ENCODE results near the gene APC2.
"Not testable (repeated sequence)": the region's sequence is repeated elsewhere in the genome, so short reads cannot be mapped to it uniquely, and the experiment has no call there.

APC2 gene

DNA sequence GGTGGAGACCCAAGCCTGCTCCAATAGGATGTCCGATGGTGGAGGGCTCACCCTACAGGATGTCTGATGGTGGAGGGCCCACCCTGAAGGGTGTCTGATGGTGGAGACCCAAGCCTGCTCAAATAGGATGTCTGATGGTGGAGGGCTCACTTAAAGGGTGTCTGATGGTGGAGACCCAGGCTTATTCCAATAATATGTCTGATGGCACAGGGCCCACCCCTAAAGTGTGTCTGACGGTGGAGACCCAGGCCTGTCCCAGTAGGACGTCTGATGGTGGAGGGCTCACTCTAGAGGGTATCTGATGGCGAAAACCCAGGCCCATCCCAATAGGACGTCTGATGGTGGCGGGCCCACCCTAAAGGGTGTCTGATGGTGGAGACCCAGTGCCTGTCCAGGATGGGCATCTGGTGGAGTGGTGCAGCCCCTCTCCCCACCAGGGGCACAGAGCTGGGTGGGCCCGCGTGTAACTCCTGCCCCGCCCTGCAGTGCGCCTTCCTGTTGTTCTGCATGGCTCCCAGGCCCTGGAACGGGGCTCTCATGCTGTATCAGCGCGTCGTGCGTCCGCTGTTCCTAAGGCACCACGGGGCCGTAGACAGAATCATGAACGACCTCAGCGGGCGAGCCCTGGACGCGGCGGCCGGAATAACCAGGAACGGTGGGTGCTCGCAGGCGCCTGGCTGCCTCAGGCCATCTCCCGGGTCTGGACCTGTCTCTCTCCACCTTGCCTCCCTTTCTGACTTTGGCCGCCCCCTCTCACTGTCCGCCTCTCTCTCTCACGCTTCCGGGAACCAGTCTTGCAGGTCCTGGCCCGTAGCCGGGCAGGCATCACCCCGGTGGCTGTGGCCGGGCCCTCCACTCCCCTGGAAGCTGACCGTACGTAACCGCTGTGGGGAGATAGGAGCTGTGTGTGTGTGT lies 46.1 kb downstream of the APC2 start:
- DNase-seq (ENCODE audit: low read depth) = no peak

DNA sequence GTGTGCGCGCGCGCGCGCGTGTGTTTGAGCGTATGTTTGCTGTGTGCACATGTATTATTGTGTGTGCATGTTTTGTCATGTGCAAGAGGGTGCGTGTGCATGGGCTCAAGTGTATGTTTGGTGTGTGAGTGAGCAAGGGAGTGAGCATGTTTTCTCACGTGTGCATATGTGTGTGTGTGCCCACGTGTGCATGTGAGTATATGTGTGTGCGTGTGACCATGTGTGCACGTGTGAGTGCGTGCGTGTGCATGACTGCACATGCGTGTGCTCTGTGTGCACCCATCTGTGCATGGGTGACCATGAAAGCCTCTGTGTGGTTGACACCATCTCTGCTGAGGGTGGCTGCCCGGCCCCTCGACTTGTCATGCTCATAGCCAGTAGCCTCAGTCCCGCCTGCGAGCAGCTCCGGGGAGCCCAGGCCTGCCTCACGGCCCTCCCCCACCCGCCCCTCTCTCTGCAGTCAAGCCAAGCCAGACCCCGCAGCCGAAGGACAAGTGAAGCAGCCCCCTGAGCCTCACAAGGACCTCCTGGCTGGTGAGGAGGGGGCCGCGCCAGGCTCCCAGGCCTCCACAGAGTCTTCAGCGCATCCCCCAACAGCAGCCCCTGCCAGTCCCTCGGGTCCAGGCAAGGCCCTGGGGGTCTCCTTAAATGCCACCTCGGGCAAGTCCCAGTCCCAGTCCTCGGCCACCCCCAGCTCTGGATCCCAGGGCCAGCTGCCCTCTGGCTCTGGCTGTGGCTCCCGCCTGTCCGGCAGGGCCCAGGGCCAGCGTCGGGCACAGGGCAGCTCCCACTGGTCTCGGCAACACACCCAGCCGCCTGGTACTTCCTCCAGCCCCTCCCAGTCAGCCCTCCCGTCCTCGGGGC lies 47.0 kb downstream of the APC2 start:
- DNase-seq (ENCODE audit: low read depth) = no peak

GRCh38 chr19:1497578-1498235 lies 47.8 kb downstream of the APC2 start:
- DNase-seq (ENCODE audit: low read depth) = no peak

DNA sequence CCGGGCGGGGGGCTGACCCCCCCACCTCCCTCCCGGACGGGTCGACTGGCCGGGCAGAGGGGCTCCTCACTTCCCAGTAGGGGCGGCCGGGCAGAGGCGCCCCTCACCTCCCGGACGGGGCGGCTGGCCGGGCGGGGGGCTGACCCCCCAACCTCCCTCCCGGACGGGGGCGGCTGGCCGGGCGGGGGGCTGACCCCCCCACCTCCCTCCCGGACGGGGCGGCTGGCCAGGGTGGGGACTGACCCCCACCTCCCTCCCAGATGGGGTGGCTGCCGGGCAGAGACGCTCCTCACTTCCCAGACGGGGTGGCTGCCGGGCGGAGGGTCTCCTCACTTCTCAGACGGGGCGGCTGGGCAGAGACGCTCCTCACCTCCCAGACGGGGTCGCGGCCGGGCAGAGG lies 49.3 kb downstream of the APC2 start:
- DNase-seq (ENCODE audit: low read depth) = not testable (repeated sequence)

GRCh38 chr19:1501200-1501595 lies 51.3 kb downstream of the APC2 start:
- no peak for DNase-seq (ENCODE audit: low read depth)

DNA sequence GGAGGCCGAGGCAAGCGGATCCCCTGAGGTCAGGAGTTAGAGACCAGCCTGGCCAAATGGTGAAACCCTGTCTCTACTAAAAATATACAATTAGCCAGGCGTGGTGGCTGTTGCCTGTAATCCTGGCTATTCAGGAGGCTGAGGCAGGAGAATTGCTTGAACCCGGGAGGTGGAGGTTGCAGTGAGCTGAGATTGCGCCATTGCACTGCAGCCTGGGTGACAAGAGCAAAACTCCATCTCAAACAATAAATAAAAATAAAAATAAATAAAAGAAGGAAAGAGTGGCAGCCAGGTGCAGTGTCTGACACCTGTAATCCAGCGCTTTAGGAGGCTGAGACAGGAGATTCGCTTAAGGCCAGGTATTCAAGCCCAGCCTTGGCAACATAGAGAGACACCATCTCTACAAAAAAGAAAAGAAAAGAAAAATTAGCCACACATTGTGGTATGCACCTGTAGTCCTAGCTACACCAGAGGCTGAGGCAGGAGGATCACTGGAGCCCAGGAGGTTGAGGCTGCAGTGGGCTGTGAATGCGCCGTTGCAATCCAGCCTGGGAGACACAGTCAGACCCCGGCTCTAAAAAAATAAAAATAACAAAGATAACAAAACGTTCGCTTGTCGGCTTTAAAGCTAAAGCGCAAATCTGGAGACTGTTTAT lies 52.6 kb downstream of the APC2 start:
- no peak for DNase-seq (ENCODE audit: low read depth)

GRCh38 chr19:1503089-1503924 lies 53.4 kb downstream of the APC2 start:
- DNase-seq (ENCODE audit: low read depth) = no peak

DNA sequence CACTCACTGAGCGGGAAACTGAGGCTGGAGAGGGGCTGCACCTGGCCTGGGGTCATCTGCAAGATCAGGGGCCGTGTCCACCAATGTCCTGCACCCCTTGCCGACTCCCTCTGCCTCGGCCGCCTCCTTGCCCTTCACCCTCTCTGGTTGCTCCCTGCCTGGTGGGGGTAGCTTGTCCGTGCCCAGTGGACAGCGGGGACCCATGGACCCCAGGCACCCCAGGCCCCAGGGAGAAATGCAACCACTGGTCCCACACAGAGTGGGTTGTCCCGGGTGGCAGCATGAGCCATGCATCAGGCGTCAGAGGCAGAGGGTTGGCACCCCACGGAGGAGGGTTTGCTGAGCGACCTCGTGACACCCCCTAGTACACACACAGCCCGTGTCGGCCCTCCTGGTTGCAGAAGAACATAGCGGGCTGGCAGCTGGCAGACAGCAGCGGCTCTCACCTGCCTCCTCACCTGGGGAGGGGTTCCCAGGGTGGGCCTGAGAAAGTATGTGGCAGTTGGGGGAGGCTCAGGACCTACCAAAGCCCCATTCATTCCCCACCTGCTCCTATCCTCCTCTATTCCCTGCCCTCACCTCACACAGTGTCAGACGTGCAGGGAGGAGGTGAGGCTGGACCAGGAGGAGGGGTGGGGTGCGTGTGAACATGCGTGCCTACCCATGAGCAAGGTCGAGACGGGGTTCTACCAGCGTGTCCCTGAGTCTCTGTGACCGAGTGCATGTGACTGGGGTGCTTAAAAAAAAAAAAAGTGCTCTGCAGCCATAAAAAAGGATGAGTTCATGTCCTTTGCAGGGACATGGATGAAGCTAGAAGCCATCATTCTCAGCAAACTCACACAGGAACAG lies 54.2 kb downstream of the APC2 start:
- no peak for DNase-seq (ENCODE audit: low read depth)

DNA sequence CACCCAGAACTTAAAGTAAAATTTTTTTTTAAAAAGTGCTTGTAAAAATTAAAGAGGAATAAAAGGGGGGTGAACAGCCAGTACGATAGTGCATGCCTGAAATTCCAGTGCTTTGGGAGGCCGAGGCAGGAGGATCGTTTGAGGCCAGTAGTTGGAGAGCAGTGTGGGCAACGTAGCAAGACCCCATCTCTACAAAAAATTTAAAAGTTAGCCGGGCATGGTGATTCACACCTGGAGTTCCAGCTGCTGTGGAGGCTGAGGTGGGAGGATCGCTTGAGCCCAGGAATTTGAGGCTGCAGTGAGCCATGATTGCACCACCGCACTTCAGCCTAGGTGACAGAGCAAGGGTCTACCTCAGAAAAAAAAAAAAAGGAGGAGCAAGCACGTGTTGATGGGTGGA lies 55.1 kb downstream of the APC2 start:
- no peak for DNase-seq (ENCODE audit: low read depth)

- no peak for DNase-seq (ENCODE audit: low read depth)
These were observed 56.3 kb downstream of the APC2 start for GRCh38 chr19:1505991-1506881.

DNA sequence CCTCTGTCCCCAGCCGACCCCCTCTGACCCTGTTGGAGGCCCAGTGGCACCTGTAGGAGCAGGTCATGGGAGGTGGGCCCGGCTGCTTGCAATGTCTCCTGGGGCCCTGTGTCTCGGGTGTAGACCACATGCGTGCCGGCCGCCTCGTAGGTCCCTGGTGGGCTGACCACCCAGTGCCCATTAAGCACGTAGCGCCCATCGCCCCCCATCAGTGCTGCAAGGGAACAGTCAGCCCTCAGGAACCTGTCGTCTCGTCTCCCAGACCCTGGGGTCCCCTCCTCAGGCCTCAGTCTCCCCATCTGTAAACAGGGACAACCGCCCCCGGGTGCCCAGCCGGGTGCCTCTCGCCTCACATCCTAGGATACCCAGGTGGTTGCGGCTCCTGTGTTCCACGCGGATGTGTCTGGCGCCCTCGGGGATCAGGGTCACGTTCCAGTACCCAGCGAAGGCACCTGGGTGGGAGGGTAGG lies 57.3 kb downstream of the APC2 start:
- DNase-seq (ENCODE audit: low read depth) = no peak

GRCh38 chr19:1507763-1508506 lies 58.0 kb downstream of the APC2 start:
- DNase-seq (ENCODE audit: low read depth) = peak; percentile 91

GRCh38 chr19:1508507-1508856 lies 58.6 kb downstream of the APC2 start:
- no peak for DNase-seq (ENCODE audit: low read depth)

GRCh38 chr19:1509602-1510441 lies 59.9 kb downstream of the APC2 start:
- DNase-seq (ENCODE audit: low read depth) = no peak

DNA sequence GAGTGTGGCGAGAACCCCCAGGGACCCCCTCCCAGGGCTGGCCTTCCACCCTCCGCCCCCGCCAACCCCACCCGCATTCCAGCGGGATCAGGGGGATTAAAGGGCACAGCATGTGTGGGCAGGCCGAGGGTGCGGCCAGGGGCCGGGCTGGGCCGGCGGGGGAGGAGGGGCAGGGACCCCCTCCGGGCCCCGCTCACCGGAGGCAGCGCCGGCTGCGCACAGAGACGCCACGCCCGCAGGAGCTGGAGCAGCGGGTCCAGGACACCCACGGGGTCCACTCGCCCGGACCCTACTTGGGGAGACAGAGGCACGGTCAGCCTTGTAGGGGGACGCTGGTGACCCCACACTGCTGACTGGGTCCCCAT lies 60.5 kb downstream of the APC2 start:
- DNase-seq (ENCODE audit: low read depth) = no peak

DNA sequence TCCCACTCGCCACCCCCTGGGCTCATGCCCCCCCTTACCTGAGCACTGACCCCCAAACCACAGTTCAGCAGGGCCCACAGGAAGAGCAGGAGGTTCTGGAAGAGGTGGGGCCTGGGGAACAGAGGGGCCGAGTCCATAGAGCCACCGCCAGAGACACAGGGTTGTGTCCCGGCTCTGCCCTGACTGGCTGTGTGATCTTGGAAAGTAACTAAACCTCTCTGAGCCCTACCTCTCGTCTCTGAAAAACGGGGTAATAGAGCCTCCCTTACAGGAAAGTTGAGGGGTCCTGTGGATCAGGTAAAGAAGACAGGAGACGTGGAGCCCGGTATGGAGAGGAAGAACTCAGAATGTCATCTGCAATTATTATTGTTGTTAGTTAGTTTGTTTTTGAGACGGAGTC lies 60.9 kb downstream of the APC2 start:
- no peak for DNase-seq (ENCODE audit: low read depth)
